Activated naive CD4-positive, alpha-beta T cell treated with anti-CD3 and anti-CD28 coated beads for 36 hours (primary cell): Measurements from ENCODE around the gene TMPRSS13. TPM values are rescaled to one million over a fixed set of nuclear protein-coding genes. Genes with fewer than 3 reads are reported as not detected.
"Not testable (repeated sequence)": the region's sequence is repeated elsewhere in the genome, so short reads cannot be mapped to it uniquely, and the experiment has no call there.

Experiments
- CTCF ChIA-PET: fragments of 350-600 bp; sonication (Branson Sonifier 250); formaldehyde crosslinking; loops from one replicate; lab custom pipeline; 2021; ENCODE audit warnings: antibody characterized with exemption; lab: Charles Lee
- DNase-seq: peaks from one replicate; pipeline ENCODE4 v3.0.0-alpha.2; 2020
- H3K27ac Mint-ChIP-seq: one replicate; pipeline ENCODE4 v1.8.0; 2021; ENCODE audit warnings: mild to moderate bottlenecking, mixed read lengths
- H3K27me3 Mint-ChIP-seq: one replicate; pipeline ENCODE4 v1.8.0; 2021; ENCODE audit warnings: low read depth, mixed read lengths
- H3K36me3 Mint-ChIP-seq: one replicate; pipeline ENCODE4 v1.8.0; 2021; ENCODE audit warnings: low read depth, mixed read lengths
- H3K4me1 Mint-ChIP-seq: one replicate; pipeline ENCODE4 v1.8.0; 2021; ENCODE audit warnings: low read depth, mixed read lengths
- H3K4me3 Mint-ChIP-seq: one replicate; pipeline ENCODE4 v1.8.0; 2021; ENCODE audit warnings: mild to moderate bottlenecking, moderate library complexity, mixed read lengths
- H3K9me3 Mint-ChIP-seq: one replicate; pipeline ENCODE4 v1.8.0; 2021; ENCODE audit warnings: mixed read lengths
- intact Hi-C: fragments of 100-400 bp; cut with micrococcal nuclease; formaldehyde crosslinking; loops from one replicate; pipeline ENCODE4 v1.15.1; 2023
- total RNA-seq, 2 experiments: library from RNA; stranded (reverse); gene quantifications; one replicate each; pipeline ENCODE4 v1.2.3, GENCODE V29; 2021

The TMPRSS13 gene
- total RNA-seq = under 1 TPM; 0.15 to 0.21 TPM

- Mint-ChIP-seq H3K9me3 (no peaks in the 10 kb centered on the region), H3K4me3 (no peak within 1 kb of the TSS), H3K4me1 (peaks cover 47% of the 10 kb centered on the region), H3K27me3 (no peaks in the 10 kb centered on the region), H3K27ac (peak within 1 kb of the TSS; percentile 13), H3K36me3 (no peaks in the 10 kb centered on the region)
- CTCF ChIA-PET = interaction anchor here (0.7 to 5.6 kb wide), 4 partner anchors 17 to 128 kb away, joined by 3 to 53 read pairs (median 3); no protein-coding TSS in a partner anchor
- DNase-seq = no peak
- intact Hi-C loops = no loop called here
Observed at GRCh38 chr11:117929142-117929915, at the start of gene TMPRSS13. TSS of gene TMPRSS13 (minus strand) at chr11:117929402. CDS start at chr11:117929307, 95 bp downstream.

DNA sequence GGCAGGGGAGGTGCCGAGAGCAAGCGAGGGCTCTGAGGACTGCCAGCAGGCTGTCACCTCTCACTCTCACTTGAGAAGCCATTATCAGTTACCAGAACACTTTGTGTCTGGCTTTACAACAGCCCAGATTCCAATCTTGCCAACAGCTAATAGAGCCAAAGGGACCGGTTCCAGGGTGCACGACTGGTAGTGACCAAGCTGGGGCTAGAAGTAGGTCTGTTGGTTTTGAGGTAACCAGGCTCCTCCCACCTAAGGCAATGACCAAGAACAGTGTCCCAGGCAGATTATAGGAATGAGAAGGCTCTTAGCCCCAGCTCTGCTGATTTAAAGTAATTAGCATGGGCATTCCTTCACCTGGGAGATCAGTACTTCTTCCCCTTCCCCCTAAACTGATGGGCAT lies 49.8 kb upstream of the TMPRSS13 start:
- intact Hi-C loops = no loop called here
- Mint-ChIP-seq H3K27ac (no peak overlapping the region), H3K9me3 (no peaks in the 10 kb centered on the region), H3K27me3 (no peaks in the 10 kb centered on the region), H3K4me1 (peaks cover 56% of the 10 kb centered on the region), H3K4me3 (no peak overlapping the region), H3K36me3 (no peaks in the 10 kb centered on the region)
- DNase-seq = no peak
- CTCF ChIA-PET = interaction anchor here (0.7 to 3.2 kb wide), 4 partner anchors 17 to 171 kb away, joined by 3 to 16 read pairs (median 8); no protein-coding TSS in a partner anchor

GRCh38 chr11:117978291-117978910 lies 49.2 kb upstream of the TMPRSS13 start:
- H3K27ac Mint-ChIP-seq, H3K9me3 Mint-ChIP-seq, H3K36me3 Mint-ChIP-seq, intact Hi-C loops, H3K4me3 Mint-ChIP-seq, H3K27me3 Mint-ChIP-seq, DNase-seq: not testable (repeated sequence)
- H3K4me1 Mint-ChIP-seq = peaks cover 57% of the 10 kb centered on the region
- CTCF ChIA-PET = interaction anchor here (0.6 to 1.8 kb wide), 6 partner anchors 9 to 74 kb away, joined by 3 to 7 read pairs (median 4); no protein-coding TSS in a partner anchor

- H3K27ac Mint-ChIP-seq, H3K36me3 Mint-ChIP-seq, intact Hi-C loops, H3K9me3 Mint-ChIP-seq, H3K27me3 Mint-ChIP-seq: not testable (repeated sequence)
- peak; percentile 46 for DNase-seq
- CTCF ChIA-PET = interaction anchor here (0.6 to 1.8 kb wide), 5 partner anchors 10 to 75 kb away, joined by 3 to 7 read pairs (median 5); no protein-coding TSS in a partner anchor
- Mint-ChIP-seq H3K4me1 (peaks cover 56% of the 10 kb centered on the region), H3K4me3 (peak overlapping the region; percentile 39)
Observed at GRCh38 chr11:117977612-117978264, 48.5 kb upstream of the TMPRSS13 start.

GRCh38 chr11:117977029-117977428 lies 47.8 kb upstream of the TMPRSS13 start:
- peaks cover 61% of the 10 kb centered on the region for H3K4me1 Mint-ChIP-seq
- H3K27me3 Mint-ChIP-seq = no peaks in the 10 kb centered on the region
- no peaks in the 10 kb centered on the region for H3K36me3 Mint-ChIP-seq
- no peak overlapping the region for H3K4me3 Mint-ChIP-seq
- intact Hi-C loops = no loop called here
- CTCF ChIA-PET = interaction anchor here (1.5 to 1.8 kb wide), 4 partner anchors 22 to 30 kb away, joined by 3 to 10 read pairs (median 6); no protein-coding TSS in a partner anchor
- H3K27ac Mint-ChIP-seq = no peak overlapping the region
- H3K9me3 Mint-ChIP-seq = no peaks in the 10 kb centered on the region
- no peak for DNase-seq

GRCh38 chr11:117976445-117976844 lies 47.2 kb upstream of the TMPRSS13 start:
- H3K4me3 Mint-ChIP-seq = no peak overlapping the region
- peaks cover 65% of the 10 kb centered on the region for H3K4me1 Mint-ChIP-seq
- CTCF ChIA-PET = interaction anchor here (0.7 to 1.8 kb wide), 5 partner anchors 13 to 29 kb away, joined by 3 to 10 read pairs (median 4); no protein-coding TSS in a partner anchor
- H3K27me3 Mint-ChIP-seq = no peaks in the 10 kb centered on the region
- H3K36me3 Mint-ChIP-seq = no peaks in the 10 kb centered on the region
- H3K9me3 Mint-ChIP-seq = no peaks in the 10 kb centered on the region
- no peak for DNase-seq
- intact Hi-C loops = no loop called here
- H3K27ac Mint-ChIP-seq = no peak overlapping the region

DNA sequence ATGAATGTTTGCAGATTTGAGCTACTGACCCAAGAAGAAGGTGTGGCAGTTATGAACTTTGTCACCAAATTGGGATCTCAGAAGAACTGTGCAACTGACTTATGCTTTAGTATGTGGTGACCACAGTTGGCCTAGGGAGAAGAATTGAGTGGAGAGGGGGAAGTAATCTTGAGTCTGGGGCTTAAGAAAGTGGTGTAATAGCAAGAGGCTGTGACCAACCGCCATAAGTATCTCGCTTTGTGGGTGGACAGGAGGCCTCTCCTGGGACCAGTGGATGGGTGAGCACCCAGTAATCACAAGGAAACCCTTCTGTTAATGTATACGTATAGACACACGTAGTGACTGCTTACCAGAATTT lies 44.3 kb upstream of the TMPRSS13 start:
- no peak for DNase-seq
- H3K4me3 Mint-ChIP-seq = no peak overlapping the region
- no peaks in the 10 kb centered on the region for H3K27me3 Mint-ChIP-seq
- CTCF ChIA-PET = interaction anchor here (0.5 to 1.0 kb wide), 2 partner anchors 9 to 27 kb away, joined by 3 to 5 read pairs; no protein-coding TSS in a partner anchor
- H3K27ac Mint-ChIP-seq = no peak overlapping the region
- peaks cover 74% of the 10 kb centered on the region for H3K4me1 Mint-ChIP-seq
- H3K36me3 Mint-ChIP-seq = no peaks in the 10 kb centered on the region
- intact Hi-C loops = no loop called here
- H3K9me3 Mint-ChIP-seq = no peaks in the 10 kb centered on the region

DNA sequence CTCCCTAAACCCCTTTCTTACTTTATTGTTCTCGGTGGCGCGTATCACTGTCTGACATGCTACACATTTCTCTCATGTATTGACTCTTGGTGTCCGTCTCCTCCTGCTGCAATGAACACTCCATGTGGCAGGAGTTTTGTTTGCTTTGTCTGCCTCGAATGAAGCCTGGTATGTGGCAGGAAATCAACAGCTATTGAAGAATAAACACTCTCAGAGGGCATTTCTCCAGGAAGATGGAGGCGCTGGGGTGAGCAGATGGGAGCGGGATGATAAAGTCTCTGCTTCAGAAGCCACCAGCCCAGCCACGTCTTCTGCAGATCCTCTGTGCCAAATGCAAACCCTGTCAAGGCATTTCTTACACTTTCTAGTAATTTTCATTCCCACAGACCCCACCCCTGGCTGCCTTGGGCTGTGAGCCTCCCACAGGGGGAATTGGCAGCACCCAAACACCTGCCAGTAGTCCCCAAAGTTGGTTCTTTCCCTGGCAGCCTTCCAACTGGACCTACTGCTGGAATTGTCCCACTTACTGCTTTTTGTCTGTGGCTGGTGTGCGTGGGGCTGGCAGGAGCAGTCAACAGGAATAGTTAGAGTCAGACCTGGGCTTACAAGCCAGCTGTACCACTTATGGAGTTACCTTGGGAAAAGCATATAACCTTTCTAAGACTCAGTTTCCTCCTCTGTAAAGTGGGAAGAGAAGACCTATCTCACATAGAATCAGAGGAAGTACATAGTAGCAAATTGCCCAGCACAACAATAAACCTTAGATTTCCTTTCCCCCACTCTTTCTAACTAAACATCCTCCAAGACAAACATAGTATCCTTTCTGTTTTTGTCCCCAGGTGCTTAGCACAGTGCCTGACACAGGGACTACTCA lies 43.7 kb upstream of the TMPRSS13 start:
- Mint-ChIP-seq H3K27me3 (no peaks in the 10 kb centered on the region), H3K27ac (peak overlapping the region; percentile 48), H3K4me1 (peaks cover 71% of the 10 kb centered on the region), H3K36me3 (no peaks in the 10 kb centered on the region), H3K9me3 (no peaks in the 10 kb centered on the region), H3K4me3 (no peak overlapping the region)
- CTCF ChIA-PET = interaction anchor here (0.5 to 1.0 kb wide), 2 partner anchors 9 to 26 kb away, joined by 3 to 5 read pairs; no protein-coding TSS in a partner anchor
- intact Hi-C loops = no loop called here
- no peak for DNase-seq

GRCh38 chr11:117972044-117972443 lies 42.8 kb upstream of the TMPRSS13 start:
- DNase-seq = no peak
- intact Hi-C loops = no loop called here
- H3K4me3 Mint-ChIP-seq = no peak overlapping the region
- H3K4me1 Mint-ChIP-seq = peaks cover 64% of the 10 kb centered on the region
- H3K27me3 Mint-ChIP-seq = no peaks in the 10 kb centered on the region
- no peaks in the 10 kb centered on the region for H3K36me3 Mint-ChIP-seq
- CTCF ChIA-PET = no interaction called here
- no peak overlapping the region for H3K27ac Mint-ChIP-seq
- H3K9me3 Mint-ChIP-seq = no peaks in the 10 kb centered on the region

DNA sequence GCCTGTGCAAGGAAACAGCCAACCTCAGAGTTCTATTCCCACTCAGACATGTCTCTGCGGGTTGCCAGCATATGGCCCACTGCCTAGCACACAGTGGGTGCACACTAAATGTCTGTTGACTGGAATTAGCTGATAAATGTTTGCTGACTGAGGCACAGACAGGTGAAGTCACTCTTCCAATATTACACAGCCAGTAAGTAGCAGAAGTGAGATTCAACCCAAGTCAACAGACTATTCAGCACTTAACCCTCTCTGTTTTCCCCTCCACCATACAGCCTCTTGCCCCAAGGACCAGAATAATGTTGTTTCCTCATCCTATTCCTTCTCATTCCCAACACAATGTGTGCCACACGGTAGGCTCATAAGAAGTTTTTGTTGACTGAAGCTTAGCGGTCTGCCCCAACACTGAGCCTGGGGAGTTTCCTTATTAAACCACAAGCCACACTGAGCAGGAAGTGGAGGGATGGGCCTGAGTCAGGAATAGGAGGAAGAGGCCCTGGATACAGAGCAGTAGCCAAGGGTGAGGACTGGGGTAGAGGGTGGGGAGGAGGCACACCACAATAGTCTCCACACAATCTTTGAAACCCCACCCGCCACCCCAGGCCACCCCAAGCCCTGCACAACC lies 41.3 kb upstream of the TMPRSS13 start:
- peak overlapping the region; percentile 48 for H3K27ac Mint-ChIP-seq
- no peaks in the 10 kb centered on the region for H3K9me3 Mint-ChIP-seq
- peak overlapping the region; percentile 2 for H3K4me3 Mint-ChIP-seq
- intact Hi-C loops = loop anchor here (1.0 kb wide), 2 partner anchors 17 to 28 kb away; no protein-coding TSS in a partner anchor
- no peaks in the 10 kb centered on the region for H3K36me3 Mint-ChIP-seq
- no peaks in the 10 kb centered on the region for H3K27me3 Mint-ChIP-seq
- peaks cover 56% of the 10 kb centered on the region for H3K4me1 Mint-ChIP-seq
- CTCF ChIA-PET = interaction anchor here (1.1 to 1.6 kb wide), 3 partner anchors 24 to 148 kb away, joined by 4 to 14 read pairs (median 5); no protein-coding TSS in a partner anchor
- DNase-seq = peak; percentile 71
